Measurements from ENCODE around the gene C5orf22. TPM values are rescaled to one million over a fixed set of nuclear protein-coding genes. Genes with fewer than 3 reads are reported as not detected.

C5orf22 gene
- total RNA-seq, 1 experiment from 2014 or later: 40.6 TPM

- Mint-ChIP-seq H3K27me3 (ENCODE audit: low read depth) (no peaks in the 10 kb centered on the region), H3K36me3 (peaks cover 65% of the 10 kb centered on the region), H3K4me1 (peaks cover 27% of the 10 kb centered on the region), H3K27ac (no peak overlapping the region), H3K4me3 (no peak overlapping the region), H3K9me3 (no peaks in the 10 kb centered on the region)
- CTCF ChIA-PET: no interaction called here
- no peak for TF ChIP-seq RELA (CRISPR knock-in tag; IDR thresholded peaks at IDR 0.05; ENCODE audit: borderline replicate concordance)
- TF ChIP-seq NR1H2 (CRISPR knock-in tag; IDR thresholded peaks at IDR 0.05): no peak
- TF ChIP-seq ZBTB43 (CRISPR knock-in tag; IDR thresholded peaks at IDR 0.05): no peak
- no peak for TF ChIP-seq CREB1 (CRISPR knock-in tag; IDR thresholded peaks at IDR 0.05)
- TF ChIP-seq PRRX2 (CRISPR knock-in tag; IDR thresholded peaks at IDR 0.05): no peak
- TF ChIP-seq, protein P1, sequence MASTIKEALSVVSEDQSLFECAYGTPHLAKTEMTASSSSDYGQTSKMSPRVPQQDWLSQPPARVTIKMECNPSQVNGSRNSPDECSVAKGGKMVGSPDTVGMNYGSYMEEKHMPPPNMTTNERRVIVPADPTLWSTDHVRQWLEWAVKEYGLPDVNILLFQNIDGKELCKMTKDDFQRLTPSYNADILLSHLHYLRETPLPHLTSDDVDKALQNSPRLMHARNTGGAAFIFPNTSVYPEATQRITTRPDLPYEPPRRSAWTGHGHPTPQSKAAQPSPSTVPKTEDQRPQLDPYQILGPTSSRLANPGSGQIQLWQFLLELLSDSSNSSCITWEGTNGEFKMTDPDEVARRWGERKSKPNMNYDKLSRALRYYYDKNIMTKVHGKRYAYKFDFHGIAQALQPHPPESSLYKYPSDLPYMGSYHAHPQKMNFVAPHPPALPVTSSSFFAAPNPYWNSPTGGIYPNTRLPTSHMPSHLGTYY (CRISPR knock-in tag; IDR thresholded peaks at IDR 0.05): no peak
- no peak for TF ChIP-seq ZMAT4 (CRISPR knock-in tag; IDR thresholded peaks at IDR 0.05)
- TF ChIP-seq CDX4 (CRISPR knock-in tag; IDR thresholded peaks at IDR 0.05; ENCODE audit: borderline replicate concordance): no peak
- POLR2A ChIA-PET: no interaction called here
- ATAC-seq (no peak), DNase-seq (ENCODE audit: low spot score) (no peak)
These were observed 35.8 kb upstream of the C5orf22 start for GRCh38 chr5:31496301-31496700.

DNA sequence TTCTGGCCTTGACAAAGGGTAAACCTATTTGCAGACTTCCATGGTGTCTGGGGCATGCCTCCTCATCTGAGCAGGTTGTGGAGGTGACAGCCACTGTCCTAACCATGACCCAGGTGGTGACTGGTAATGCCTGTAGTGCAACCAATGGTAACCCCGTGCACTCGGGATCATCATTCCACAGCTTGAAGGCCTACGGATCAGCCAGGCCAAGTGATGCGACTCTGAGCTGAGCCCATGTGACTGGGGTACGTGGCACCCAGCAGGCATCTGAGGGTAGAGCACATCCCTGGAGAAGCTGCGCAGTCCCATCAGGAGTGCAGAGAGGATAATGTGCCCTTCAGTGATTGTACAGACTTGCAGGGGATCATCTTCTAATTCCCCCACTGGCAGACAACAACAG lies 35.2 kb upstream of the C5orf22 start:
- ChIA-PET POLR2A (no interaction called here), CTCF (no interaction called here)
- peaks cover 63% of the 10 kb centered on the region for H3K36me3 Mint-ChIP-seq

DNA sequence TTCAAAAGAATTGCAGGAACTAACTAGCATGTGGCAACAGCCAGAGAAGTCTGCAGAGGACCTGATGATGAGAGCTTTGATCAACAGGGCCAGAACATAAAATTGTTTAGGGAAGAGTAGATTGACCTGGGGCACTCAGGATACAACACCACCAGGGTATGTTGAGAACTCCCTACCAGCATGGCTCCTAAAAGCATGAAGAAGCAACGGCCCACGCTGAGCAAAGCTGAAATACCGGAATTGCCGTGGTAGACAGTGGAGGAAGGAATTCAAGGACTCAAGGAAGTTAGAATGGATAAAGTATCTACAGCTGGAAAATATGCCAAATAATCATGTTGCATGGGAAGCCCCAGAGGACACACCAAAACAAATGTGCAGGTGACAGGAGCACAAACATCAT lies 31.8 kb upstream of the C5orf22 start:
- peaks cover 78% of the 10 kb centered on the region for H3K36me3 Mint-ChIP-seq
- ATAC-seq (no peak), DNase-seq (ENCODE audit: low spot score) (no peak)
- no peaks in the 10 kb centered on the region for H3K4me1 Mint-ChIP-seq
- CTCF ChIA-PET: no interaction called here
- no peak overlapping the region for H3K4me3 Mint-ChIP-seq
- TF ChIP-seq, protein P2, sequence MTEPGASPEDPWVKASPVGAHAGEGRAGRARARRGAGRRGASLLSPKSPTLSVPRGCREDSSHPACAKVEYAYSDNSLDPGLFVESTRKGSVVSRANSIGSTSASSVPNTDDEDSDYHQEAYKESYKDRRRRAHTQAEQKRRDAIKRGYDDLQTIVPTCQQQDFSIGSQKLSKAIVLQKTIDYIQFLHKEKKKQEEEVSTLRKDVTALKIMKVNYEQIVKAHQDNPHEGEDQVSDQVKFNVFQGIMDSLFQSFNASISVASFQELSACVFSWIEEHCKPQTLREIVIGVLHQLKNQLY (CRISPR knock-in tag; IDR thresholded peaks at IDR 0.05): no peak
- no peak for TF ChIP-seq TEAD4 (CRISPR knock-in tag; IDR thresholded peaks at IDR 0.05)
- no peak for TF ChIP-seq SMAD3 (CRISPR knock-in tag; IDR thresholded peaks at IDR 0.05; ENCODE audit: borderline replicate concordance)
- TF ChIP-seq ATF2 (CRISPR knock-in tag; IDR thresholded peaks at IDR 0.05; ENCODE audit: borderline replicate concordance, low read depth): no peak
- no peak for TF ChIP-seq MXD4 (CRISPR knock-in tag; IDR thresholded peaks at IDR 0.05; ENCODE audit: borderline replicate concordance)
- no peak for TF ChIP-seq FOXP1 (CRISPR knock-in tag; IDR thresholded peaks at IDR 0.05; ENCODE audit: borderline replicate concordance)
- TF ChIP-seq, protein P3, sequence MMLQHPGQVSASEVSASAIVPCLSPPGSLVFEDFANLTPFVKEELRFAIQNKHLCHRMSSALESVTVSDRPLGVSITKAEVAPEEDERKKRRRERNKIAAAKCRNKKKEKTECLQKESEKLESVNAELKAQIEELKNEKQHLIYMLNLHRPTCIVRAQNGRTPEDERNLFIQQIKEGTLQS (CRISPR knock-in tag; conservative IDR thresholded peaks at IDR 0.05): no peak
- no peak for TF ChIP-seq ZNF121 (CRISPR knock-in tag; IDR thresholded peaks at IDR 0.05)
- H3K9me3 Mint-ChIP-seq: no peaks in the 10 kb centered on the region
- no peak overlapping the region for H3K27ac Mint-ChIP-seq
- no peaks in the 10 kb centered on the region for H3K27me3 Mint-ChIP-seq (ENCODE audit: low read depth)
- POLR2A ChIA-PET: no interaction called here

More for the DNA sequence above, 35.2 kb upstream of the C5orf22 start:
- no peak for TF ChIP-seq PRRX2 (CRISPR knock-in tag; IDR thresholded peaks at IDR 0.05)
- peaks cover 22% of the 10 kb centered on the region for H3K4me1 Mint-ChIP-seq
- no peak overlapping the region for H3K4me3 Mint-ChIP-seq
- ATAC-seq: no peak
- no peak overlapping the region for H3K27ac Mint-ChIP-seq
- no peaks in the 10 kb centered on the region for H3K27me3 Mint-ChIP-seq (ENCODE audit: low read depth)
- H3K9me3 Mint-ChIP-seq: no peaks in the 10 kb centered on the region
- DNase-seq (ENCODE audit: low spot score): no peak
